ENCODE data around the gene RPL26.

- TF ChIP-seq CTCF (IDR thresholded peaks at IDR 0.05), result no peak
- TF ChIP-seq EP300 (IDR thresholded peaks at IDR 0.05), result no peak
These were observed 14.8 kb downstream of the RPL26 start for GRCh38 chr17:8368193-8368592.

All from sigmoid colon (tissue), 4 donors.